Thyroid gland (tissue), 4 donors: Measurements from ENCODE around the gene DSCAM.

Experiments
- CTCF ChIP-seq, 6 experiments: fragments of 200-600 bp in 3 of 6; fragments of 450-650 bp in 3 of 6; sonication (generic) in 3 of 6; IDR thresholded peaks; one replicate each; pipeline ENCODE4 v1.5.1; 2016 to 2019; ENCODE audit warnings: antibody characterized with exemption in 6 of 6, mild to moderate bottlenecking in 2 of 6, inconsistent platforms in 1 of 6, moderate library complexity in 1 of 6
- POLR2A ChIP-seq, 2 donors: fragments of 450-650 bp; IDR thresholded peaks; one replicate each; pipeline ENCODE4 v1.6.1; 2017; ENCODE audit warnings: antibody characterized with exemption in 2 of 2, mild to moderate bottlenecking in 2 of 2, moderate library complexity in 1 of 2

- TF ChIP-seq CTCF (IDR thresholded peaks at IDR 0.05) = no peak
- TF ChIP-seq POLR2A (IDR thresholded peaks at IDR 0.05) = no peak
Measured at GRCh38 chr21:40686526-40686925, 160.4 kb downstream of the DSCAM start.
